ENCODE data around the gene FSTL5.
A peak's percentile ranks its signal among the peaks of the same experiment; 100 is the strongest.

FSTL5 gene

DNA sequence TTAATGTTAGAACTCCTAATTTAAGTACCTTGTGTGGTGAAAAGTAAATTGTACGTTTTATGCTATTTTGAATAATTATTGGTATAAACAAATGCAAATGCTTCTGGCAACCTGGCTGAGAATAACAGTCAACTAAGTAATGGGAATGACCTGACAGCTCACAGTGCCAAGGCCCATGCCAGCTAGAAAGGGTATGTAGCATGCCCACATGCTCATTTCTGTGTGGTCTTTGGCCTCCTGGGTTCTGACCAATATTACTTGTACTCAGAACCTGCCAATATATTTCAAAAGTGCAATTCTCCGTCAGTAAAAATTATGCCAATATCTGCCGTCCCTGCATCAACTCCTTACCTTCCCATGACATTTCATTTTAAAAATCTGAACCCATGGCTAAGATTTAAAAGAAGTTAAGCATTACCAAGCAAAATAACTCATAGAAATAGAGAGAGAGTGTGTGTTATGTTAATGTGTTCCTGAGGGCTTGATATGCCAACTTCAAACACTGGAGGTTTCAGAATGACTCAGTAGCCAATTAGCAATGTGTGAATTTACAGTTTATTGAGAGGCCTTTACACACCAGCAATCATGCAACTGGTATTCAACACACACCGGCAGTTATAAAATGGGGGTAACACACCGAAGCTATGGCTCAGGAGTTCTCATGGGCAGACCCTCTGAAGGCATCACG lies 820.8 kb downstream of the FSTL5 start:
- no peak for DNase-seq

DNA sequence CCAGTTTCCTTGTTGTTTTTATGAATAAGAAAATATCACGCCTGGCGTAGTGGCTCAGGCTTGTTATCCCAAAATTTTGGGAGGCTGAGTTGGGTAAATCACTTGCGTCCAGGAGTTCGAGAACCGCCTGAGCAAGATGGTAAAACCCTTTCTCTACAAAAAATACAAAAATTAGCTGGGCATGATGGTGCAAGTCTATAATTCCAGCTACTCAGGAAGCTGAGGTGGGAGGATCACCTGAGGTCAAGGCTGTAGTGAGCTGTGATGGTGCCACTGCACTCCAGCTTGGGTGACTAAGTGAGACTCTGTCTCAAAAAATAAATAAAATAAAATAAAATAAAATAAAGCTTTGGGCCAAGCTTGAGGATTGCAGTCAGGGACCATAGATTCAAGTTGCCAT lies 827.2 kb downstream of the FSTL5 start:
- DNase-seq = no peak

DNA sequence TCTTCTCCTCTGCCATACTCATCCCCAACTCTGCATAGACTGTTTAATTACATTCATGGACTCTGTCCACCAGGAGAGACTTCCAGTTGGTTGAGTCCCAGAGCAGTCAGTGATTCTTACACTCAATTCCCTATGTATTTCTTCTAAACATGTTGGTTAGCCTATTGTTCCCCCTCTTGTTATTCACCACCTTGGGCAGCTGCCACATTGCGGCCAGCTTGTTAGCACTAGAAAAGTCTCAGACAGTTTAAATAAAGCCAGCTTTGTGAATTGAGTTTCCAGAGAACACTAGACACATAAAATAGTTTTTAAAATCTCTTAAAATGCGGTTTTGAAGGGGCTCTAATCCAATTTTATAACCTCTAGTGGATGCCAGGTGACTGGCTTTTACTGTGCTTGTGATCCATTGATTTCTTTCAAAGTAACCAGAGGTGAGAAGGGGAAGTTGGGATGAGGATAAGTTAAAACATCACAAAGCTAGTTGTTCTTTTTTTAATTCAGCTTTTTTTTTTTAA lies 827.7 kb downstream of the FSTL5 start:
- peak in 2 of 56 donors; percentile 0 to 1 for DNase-seq
